ENCODE results near the gene RGS5. TPM values are rescaled to one million over a fixed set of nuclear protein-coding genes. Genes with fewer than 3 reads are reported as not detected.

RGS5 gene
- total RNA-seq, 1 donor from 2014 or later = 448 TPM

- no peaks in the 10 kb centered on the region for H3K27me3 Mint-ChIP-seq (ENCODE audit: low read depth)
- no peak for TF ChIP-seq CTCF (IDR thresholded peaks at IDR 0.05)
- H3K9me3 Mint-ChIP-seq (ENCODE audit: low read depth) = peaks cover 5% of the 10 kb centered on the region
- H3K4me1 Mint-ChIP-seq (ENCODE audit: low read depth) = peaks cover 14% of the 10 kb centered on the region
- H3K4me3 Mint-ChIP-seq (ENCODE audit: unreplicated experiment) = no peak overlapping the region
- no peak overlapping the region for H3K27ac Mint-ChIP-seq (ENCODE audit: unreplicated experiment)
- no peak for DNase-seq (ENCODE audit: low spot score)
- H3K36me3 Mint-ChIP-seq (ENCODE audit: low read depth) = peaks cover 18% of the 10 kb centered on the region
Measured at GRCh38 chr1:163182330-163182949, 20.3 kb downstream of the RGS5 start.

- Mint-ChIP-seq H3K27ac (ENCODE audit: unreplicated experiment) (no peak overlapping the region), H3K4me1 (ENCODE audit: low read depth) (peaks cover 27% of the 10 kb centered on the region), H3K9me3 (ENCODE audit: low read depth) (no peaks in the 10 kb centered on the region), H3K27me3 (ENCODE audit: low read depth) (no peaks in the 10 kb centered on the region), H3K36me3 (ENCODE audit: low read depth) (peaks cover 5% of the 10 kb centered on the region), H3K4me3 (ENCODE audit: unreplicated experiment) (no peak overlapping the region)
- DNase-seq (ENCODE audit: low spot score) = no peak
- no peak for TF ChIP-seq CTCF (IDR thresholded peaks at IDR 0.05)
Measured at GRCh38 chr1:163178628-163179027, 24.1 kb downstream of the RGS5 start.

- no peak for TF ChIP-seq CTCF (IDR thresholded peaks at IDR 0.05)
- DNase-seq (ENCODE audit: low spot score) = no peak
- no peak overlapping the region for H3K27ac Mint-ChIP-seq (ENCODE audit: unreplicated experiment)
- no peak overlapping the region for H3K4me3 Mint-ChIP-seq (ENCODE audit: unreplicated experiment)
- H3K27me3 Mint-ChIP-seq (ENCODE audit: low read depth) = no peaks in the 10 kb centered on the region
- H3K4me1 Mint-ChIP-seq (ENCODE audit: low read depth) = peaks cover 38% of the 10 kb centered on the region
- peaks cover 5% of the 10 kb centered on the region for H3K36me3 Mint-ChIP-seq (ENCODE audit: low read depth)
- H3K9me3 Mint-ChIP-seq (ENCODE audit: low read depth) = no peaks in the 10 kb centered on the region
Measured at GRCh38 chr1:163176797-163177196, 25.9 kb downstream of the RGS5 start.

- Mint-ChIP-seq H3K9me3 (ENCODE audit: low read depth) (no peaks in the 10 kb centered on the region), H3K27ac (ENCODE audit: unreplicated experiment) (peak overlapping the region; percentile 73), H3K4me3 (ENCODE audit: unreplicated experiment) (peak overlapping the region; percentile 33), H3K27me3 (ENCODE audit: low read depth) (no peaks in the 10 kb centered on the region), H3K4me1 (ENCODE audit: low read depth) (peaks cover 58% of the 10 kb centered on the region), H3K36me3 (ENCODE audit: low read depth) (peaks cover 1% of the 10 kb centered on the region)
- no peak for DNase-seq (ENCODE audit: low spot score)
- peak; percentile 97 for TF ChIP-seq CTCF (IDR thresholded peaks at IDR 0.05)
Measured at GRCh38 chr1:163174524-163175437, 27.9 kb downstream of the RGS5 start.

GRCh38 chr1:163173121-163173520 is 29.6 kb downstream of the RGS5 start:
- peak overlapping the region; percentile 92 for H3K27ac Mint-ChIP-seq (ENCODE audit: unreplicated experiment)
- H3K4me3 Mint-ChIP-seq (ENCODE audit: unreplicated experiment) = peak overlapping the region; percentile 40
- no peaks in the 10 kb centered on the region for H3K27me3 Mint-ChIP-seq (ENCODE audit: low read depth)
- peaks cover 67% of the 10 kb centered on the region for H3K4me1 Mint-ChIP-seq (ENCODE audit: low read depth)
- no peak for TF ChIP-seq CTCF (IDR thresholded peaks at IDR 0.05)
- no peak for DNase-seq (ENCODE audit: low spot score)
- peaks cover 1% of the 10 kb centered on the region for H3K36me3 Mint-ChIP-seq (ENCODE audit: low read depth)
- H3K9me3 Mint-ChIP-seq (ENCODE audit: low read depth) = no peaks in the 10 kb centered on the region
